HEK293 (cell line): ENCODE results near the gene COPS4.

Experiments used
- CTCF ChIP-seq: fragments of 450-650 bp; formaldehyde crosslinking; IDR thresholded peaks from 2 replicates; pipeline ENCODE4 v1.5.1; 2016; ENCODE audit warnings: missing biosample characterization, missing genetic modification characterization
- ELK4 ChIP-seq: IDR thresholded peaks from 2 replicates; pipeline ENCODE4 v1.6.1; 2011; ENCODE audit warnings: mild to moderate bottlenecking, low read depth, low read length, borderline replicate concordance
- KLF7 ChIP-seq: fragments of 450-650 bp; formaldehyde crosslinking; IDR thresholded peaks from 2 replicates; pipeline ENCODE4 v1.5.1; 2016; ENCODE audit warnings: missing biosample characterization, missing genetic modification characterization, borderline replicate concordance
- KLF8 ChIP-seq: fragments of 450-650 bp; formaldehyde crosslinking; IDR thresholded peaks from 2 replicates; pipeline ENCODE4 v1.5.1; 2016; ENCODE audit warnings: missing biosample characterization, missing genetic modification characterization
- OSR2 ChIP-seq: fragments of 450-650 bp; formaldehyde crosslinking; IDR thresholded peaks from 2 replicates; pipeline ENCODE4 v1.5.1; 2016; ENCODE audit warnings: missing biosample characterization, missing genetic modification characterization
- YY1 ChIP-seq: fragments of 450-650 bp; formaldehyde crosslinking; IDR thresholded peaks from 2 replicates; pipeline ENCODE4 v1.5.1; 2018; ENCODE audit warnings: missing biosample characterization, missing genetic modification characterization
- ZNF114 ChIP-seq: fragments of 450-650 bp; formaldehyde crosslinking; IDR thresholded peaks from 2 replicates; pipeline ENCODE4 v1.5.0; 2017; ENCODE audit warnings: missing biosample characterization, missing genetic modification characterization
- ZNF157 ChIP-seq: fragments of 450-650 bp; formaldehyde crosslinking; IDR thresholded peaks from 2 replicates; pipeline ENCODE4 v1.5.1; 2016; ENCODE audit warnings: missing biosample characterization, missing genetic modification characterization
- ZNF26 ChIP-seq: fragments of 450-650 bp; formaldehyde crosslinking; IDR thresholded peaks from 2 replicates; pipeline ENCODE4 v1.5.1; 2016; ENCODE audit warnings: missing biosample characterization, missing genetic modification characterization
- ZNF366 ChIP-seq: fragments of 450-650 bp; formaldehyde crosslinking; conservative IDR thresholded peaks from 2 replicates; pipeline ENCODE4 v1.5.1; 2016; ENCODE audit warnings: missing biosample characterization, missing genetic modification characterization
- ZNF558 ChIP-seq: fragments of 450-650 bp; formaldehyde crosslinking; IDR thresholded peaks from 2 replicates; pipeline ENCODE4 v1.5.1; 2016; ENCODE audit warnings: missing biosample characterization, missing genetic modification characterization
- ZSCAN5A ChIP-seq: fragments of 450-650 bp; formaldehyde crosslinking; IDR thresholded peaks from 2 replicates; pipeline ENCODE4 v1.5.1; 2016; ENCODE audit warnings: missing biosample characterization, missing genetic modification characterization
- TF ChIP-seq, protein P1 (sequence below): fragments of 450-650 bp; formaldehyde crosslinking; IDR thresholded peaks from 2 replicates; pipeline ENCODE4 v1.5.1; 2016; ENCODE audit warnings: missing biosample characterization, missing genetic modification characterization, low read depth

- TF ChIP-seq CTCF (tag by site-specific recombination) (no peak), ZSCAN5A (tag by site-specific recombination) (no peak), ZNF157 (tag by site-specific recombination) (no peak), ZNF114 (tag by site-specific recombination) (no peak), KLF8 (no peak), ELK4 (no peak), YY1 (tag by site-specific recombination) (no peak), ZNF558 (tag by site-specific recombination) (no peak), KLF7 (tag by site-specific recombination) (no peak), ZNF366 (no peak), OSR2 (no peak), ZNF26 (tag by site-specific recombination) (no peak)
- TF ChIP-seq, protein P1, sequence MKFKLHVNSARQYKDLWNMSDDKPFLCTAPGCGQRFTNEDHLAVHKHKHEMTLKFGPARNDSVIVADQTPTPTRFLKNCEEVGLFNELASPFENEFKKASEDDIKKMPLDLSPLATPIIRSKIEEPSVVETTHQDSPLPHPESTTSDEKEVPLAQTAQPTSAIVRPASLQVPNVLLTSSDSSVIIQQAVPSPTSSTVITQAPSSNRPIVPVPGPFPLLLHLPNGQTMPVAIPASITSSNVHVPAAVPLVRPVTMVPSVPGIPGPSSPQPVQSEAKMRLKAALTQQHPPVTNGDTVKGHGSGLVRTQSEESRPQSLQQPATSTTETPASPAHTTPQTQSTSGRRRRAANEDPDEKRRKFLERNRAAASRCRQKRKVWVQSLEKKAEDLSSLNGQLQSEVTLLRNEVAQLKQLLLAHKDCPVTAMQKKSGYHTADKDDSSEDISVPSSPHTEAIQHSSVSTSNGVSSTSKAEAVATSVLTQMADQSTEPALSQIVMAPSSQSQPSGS (tag by site-specific recombination): no peak
Measured at GRCh38 chr4:83118869-83119268, 83.9 kb downstream of the COPS4 start.
